Prostate gland (tissue), 2 donors: ENCODE measurements around the gene LARGE1.

Experiments used
- CTCF ChIP-seq, 4 experiments: fragments of 200-600 bp in 2 of 4; fragments of 450-650 bp in 2 of 4; sonication (generic) in 2 of 4; IDR thresholded peaks; 1 replicate in 3 of 4; 2 replicates in 1 of 4; pipeline ENCODE4 v1.5.1; 2016 to 2019; ENCODE audit warnings: antibody characterized with exemption in 4 of 4, mild to moderate bottlenecking in 2 of 4, moderate library complexity in 2 of 4
- POLR2A ChIP-seq: fragments of 450-650 bp; IDR thresholded peaks from one replicate; pipeline ENCODE4 v1.6.1; 2016; ENCODE audit warnings: antibody characterized with exemption, mild to moderate bottlenecking
- POLR2AphosphoS5 ChIP-seq: sonication (generic); formaldehyde crosslinking; IDR thresholded peaks from one replicate; pipeline ENCODE4 v1.6.1; 2017; ENCODE audit warnings: antibody characterized with exemption

DNA sequence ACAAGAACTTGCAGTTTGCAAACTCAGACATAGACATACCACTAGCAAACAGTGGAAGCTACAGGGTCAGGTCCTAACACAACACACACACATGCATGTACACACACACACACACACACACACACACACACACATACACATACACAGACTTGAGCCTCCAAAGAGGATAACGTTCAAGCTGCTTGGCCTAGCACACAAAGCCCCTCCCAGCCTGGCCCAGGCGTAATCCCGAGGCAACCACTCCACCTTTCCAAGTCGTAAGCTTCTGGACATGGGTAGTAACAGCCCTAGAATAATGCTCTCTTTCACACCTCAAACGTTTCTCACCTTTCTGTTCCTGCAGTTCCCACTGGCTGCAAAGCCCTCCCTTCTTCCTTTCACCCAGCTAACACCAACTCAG is 88.6 kb downstream of the LARGE1 start:
- TF ChIP-seq POLR2A (no peak), CTCF (IDR thresholded peaks at IDR 0.05) (no peak), POLR2AphosphoS5 (no peak)
